K562 (cell line): Measurements from ENCODE around the gene ACAD10. TPM values are rescaled to one million over a fixed set of nuclear protein-coding genes. Genes with fewer than 3 reads are reported as not detected.
A peak's percentile ranks its signal among the peaks of the same experiment; 100 is the strongest.

Experiments
- ARID2 ChIP-seq: fragments of 450-650 bp; IDR thresholded peaks from 2 replicates; pipeline ENCODE4 v1.6.1; 2017; ENCODE audit warnings: antibody characterized with exemption, mild to moderate bottlenecking
- ATF7 ChIP-seq: fragments of 450-650 bp; IDR thresholded peaks from 2 replicates; pipeline ENCODE4 v1.7.1; 2014; ENCODE audit warnings: mild to moderate bottlenecking, moderate library complexity
- CBFA2T3 ChIP-seq: fragments of 450-650 bp; IDR thresholded peaks from 2 replicates; pipeline ENCODE4 v1.6.1; 2017
- CREBBP ChIP-seq: IDR thresholded peaks from one replicate; pipeline ENCODE4 v1.6.1; 2012; ENCODE audit warnings: low read depth, mild to moderate bottlenecking, control low read depth, inconsistent platforms, low read length
- DNMT1 ChIP-seq: fragments of 450-650 bp; IDR thresholded peaks from 2 replicates; pipeline ENCODE4 v1.6.1; 2016; ENCODE audit warnings: antibody characterized with exemption, mild to moderate bottlenecking
- GABPA ChIP-seq: fragments of 200-800 bp; sonication (Bioruptor generic); conservative IDR thresholded peaks from 2 replicates; pipeline ENCODE4 v1.6.1; 2016; ENCODE audit warnings: low read depth, missing genetic modification characterization, missing compliant biosample characterization
- MTA1 ChIP-seq: fragments of 450-650 bp; IDR thresholded peaks from 2 replicates; pipeline ENCODE4 v1.6.1; 2017; ENCODE audit warnings: borderline replicate concordance
- POU5F1 ChIP-seq: fragments of 150-350 bp; IDR thresholded peaks from 2 replicates; pipeline ENCODE4 v1.6.1; 2014; ENCODE audit warnings: borderline replicate concordance, low read length, low read depth, mild to moderate bottlenecking; ENCODE audit not compliant: partially characterized antibody
- PPARD ChIP-seq: fragments of 250-450 bp; sonication (Bioruptor Pico); IDR thresholded peaks from 2 replicates; pipeline ENCODE4 v1.8.0; 2022; ENCODE audit warnings: inconsistent platforms, mild to moderate bottlenecking, moderate library complexity
- RBBP5 ChIP-seq: fragments of 200-600 bp; sonication (generic); IDR thresholded peaks from 2 replicates; pipeline ENCODE4 v1.6.1; 2012; ENCODE audit warnings: borderline replicate concordance, mild to moderate bottlenecking, low read length, control low read depth, inconsistent platforms; ENCODE audit not compliant: insufficient read depth, poor library complexity, severe bottlenecking
- SLC30A9 ChIP-seq: fragments of 250-450 bp; sonication (Bioruptor Pico); IDR thresholded peaks from 2 replicates; pipeline ENCODE4 v1.8.0; 2022; ENCODE audit warnings: mild to moderate bottlenecking, moderate library complexity
- SMAD4 ChIP-seq: fragments of 250-450 bp; sonication (Bioruptor Pico); conservative IDR thresholded peaks from 2 replicates; pipeline ENCODE4 v1.8.0; 2021; ENCODE audit warnings: inconsistent platforms, mild to moderate bottlenecking, moderate library complexity
- ZBTB2 ChIP-seq: fragments of 450-650 bp; IDR thresholded peaks from 2 replicates; pipeline ENCODE4 v1.6.1; 2016; ENCODE audit warnings: antibody characterized with exemption
- ZFX ChIP-seq: sonication (generic); formaldehyde crosslinking; IDR thresholded peaks from 2 replicates; pipeline ENCODE4 v1.8.0; 2022; ENCODE audit warnings: mild to moderate bottlenecking, missing genetic modification reagents, moderate library complexity
- polyA plus RNA-seq, 8 experiments: library from polyadenylated mRNA; depleted of rRNA in 4 of 8; stranded (reverse) in 5 of 8; unstranded in 3 of 8; fragments of >200 nt; fragmentation: Nextera tagmentation in 2 of 8; fragmentation: Illumina TruSeq in 1 of 8; extraction: Ambion mirVana in 2 of 8; extraction: Trizol in 1 of 8; gene quantifications; 2 replicates each; pipeline versions ENCODE4 v1.2.1 to v1.2.3, GENCODE V29; 2011 to 2014; ENCODE audit warnings: inconsistent platforms in 1 of 8, missing spikeins in 1 of 8
- total RNA-seq, 7 experiments: library from RNA; depleted of rRNA in 6 of 7; stranded (reverse); fragments of >200 nt in 6 of 7; fragmentation: Illumina TruSeq in 2 of 7; extraction: Trizol in 2 of 7; gene quantifications; 2 replicates each; pipeline versions ENCODE4 v1.2.1 to v1.2.3, GENCODE V29; 2011 to 2021; ENCODE audit warnings: low replicate concordance in 1 of 7
- TF ChIP-seq, protein P1 (sequence below): sonication (generic); formaldehyde crosslinking; IDR thresholded peaks from 2 replicates; pipeline ENCODE4 v1.8.1; 2022; ENCODE audit warnings: missing genetic modification reagents

The ACAD10 gene
- total and polyA plus RNA-seq, 9 of the 15 experiments (the other 6 are each of a cell fraction or from before 2014, with no cell fraction given), result 2.3 to 19.2 (median 12.0) TPM

GRCh38 chr12:111741235-111741812 lies 55.5 kb downstream of the ACAD10 start (continued):
- TF ChIP-seq GABPA, result no peak
- no peak for TF ChIP-seq POU5F1
- TF ChIP-seq SLC30A9 (CRISPR knock-in tag), result no peak
- TF ChIP-seq ARID2, result no peak
- TF ChIP-seq CREBBP, result no peak
- no peak for TF ChIP-seq MTA1
- peak; percentile 49; the same call in 1 of the 2 replicates for TF ChIP-seq ZFX
- peak; percentile 60; the same call in 1 of the 2 replicates for TF ChIP-seq ATF7
- TF ChIP-seq ZBTB2, result 0 out of 2 replicates have a peak, but pooled peaks have one; percentile 34
- TF ChIP-seq SMAD4 (CRISPR knock-in tag), result peak; percentile 92
- TF ChIP-seq PPARD (CRISPR knock-in tag), result no peak
- peak; percentile 56 for TF ChIP-seq RBBP5
- TF ChIP-seq, protein P1, sequence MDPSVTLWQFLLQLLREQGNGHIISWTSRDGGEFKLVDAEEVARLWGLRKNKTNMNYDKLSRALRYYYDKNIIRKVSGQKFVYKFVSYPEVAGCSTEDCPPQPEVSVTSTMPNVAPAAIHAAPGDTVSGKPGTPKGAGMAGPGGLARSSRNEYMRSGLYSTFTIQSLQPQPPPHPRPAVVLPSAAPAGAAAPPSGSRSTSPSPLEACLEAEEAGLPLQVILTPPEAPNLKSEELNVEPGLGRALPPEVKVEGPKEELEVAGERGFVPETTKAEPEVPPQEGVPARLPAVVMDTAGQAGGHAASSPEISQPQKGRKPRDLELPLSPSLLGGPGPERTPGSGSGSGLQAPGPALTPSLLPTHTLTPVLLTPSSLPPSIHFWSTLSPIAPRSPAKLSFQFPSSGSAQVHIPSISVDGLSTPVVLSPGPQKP (CRISPR knock-in tag), result no peak
- no peak for TF ChIP-seq DNMT1
- peak; percentile 96 for TF ChIP-seq CBFA2T3
